ENCODE results near the gene KLC1. TPM values are rescaled to one million over a fixed set of nuclear protein-coding genes. Genes with fewer than 3 reads are reported as not detected.

The KLC1 gene
- total and polyA plus RNA-seq, 2 of the 8 experiments (the other 6 are each of a cell fraction or from before 2014, with no cell fraction given) = 84.6 to 134 TPM

DNA sequence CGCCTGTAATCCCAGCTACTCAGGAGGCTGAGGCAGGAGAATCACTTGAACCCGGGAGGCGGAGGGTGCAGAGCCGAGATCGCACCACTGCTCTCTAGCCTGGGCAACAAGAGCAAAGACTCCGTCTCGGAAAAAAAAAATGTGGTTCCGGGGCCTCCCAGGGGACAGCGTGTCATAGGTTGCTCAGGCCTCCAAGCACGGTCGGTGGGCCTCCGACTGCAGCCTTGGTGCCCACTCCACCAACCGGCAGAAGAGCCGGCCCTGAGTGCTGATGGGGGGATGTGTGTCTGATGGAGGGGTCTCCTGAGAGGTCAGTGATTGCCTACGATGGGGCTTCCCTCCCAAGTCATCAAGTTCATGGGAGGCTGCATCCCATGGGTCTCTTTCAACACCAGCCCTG lies 102.5 kb downstream of the KLC1 start (continued):
- TF ChIP-seq CREB1 (IDR thresholded peaks at IDR 0.05) = no peak
- no peak for TF ChIP-seq RBBP5 (IDR thresholded peaks at IDR 0.05; ENCODE audit: borderline replicate concordance, low read depth, low read length)
- TF ChIP-seq, protein P1, sequence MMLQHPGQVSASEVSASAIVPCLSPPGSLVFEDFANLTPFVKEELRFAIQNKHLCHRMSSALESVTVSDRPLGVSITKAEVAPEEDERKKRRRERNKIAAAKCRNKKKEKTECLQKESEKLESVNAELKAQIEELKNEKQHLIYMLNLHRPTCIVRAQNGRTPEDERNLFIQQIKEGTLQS (IDR thresholded peaks at IDR 0.05; ENCODE audit: insufficient read depth, low read depth, low read length) = no peak
- TF ChIP-seq JUND (IDR thresholded peaks at IDR 0.05; ENCODE audit: low read length) = no peak
- no peak for TF ChIP-seq POU5F1 (IDR thresholded peaks at IDR 0.05; ENCODE audit: low read depth, low read length)
- TF ChIP-seq NANOG (IDR thresholded peaks at IDR 0.05; ENCODE audit: insufficient read depth, low read depth, low read length, poor library complexity, severe bottlenecking) = no peak
- TF ChIP-seq EP300 (IDR thresholded peaks at IDR 0.05; ENCODE audit: borderline replicate concordance in 1 of 2, low read depth in 2 of 2, low read length in 2 of 2) = no peak
